HEK293T (cell line): ENCODE measurements around the gene RMND5B.

ENCODE experiments used
- CTCF ChIA-PET: fragments of 350-600 bp; formaldehyde crosslinking; extraction: SDS; loops from one replicate; lab custom pipeline; 2021; ENCODE audit warnings: antibody characterized with exemption, inconsistent platforms; lab: Yijun Ruan, JAX
- POLR2A ChIA-PET: fragments of 350-600 bp; formaldehyde crosslinking; extraction: SDS; loops from one replicate; lab custom pipeline; 2020; ENCODE audit warnings: antibody characterized with exemption, inconsistent platforms; lab: Yijun Ruan, JAX
- DNase-seq: peaks from one replicate; pipeline ENCODE4 v3.0.0; 2012; ENCODE audit warnings: mixed read lengths; ENCODE audit errors: extremely low spot score
- ARNT ChIP-seq: fragments of 450-650 bp; IDR thresholded peaks from 2 replicates; pipeline ENCODE4 v1.6.1; 2017; ENCODE audit warnings: mild to moderate bottlenecking
- BHLHE40 ChIP-seq: fragments of 450-650 bp; IDR thresholded peaks from 2 replicates; pipeline ENCODE4 v1.6.1; 2016; ENCODE audit warnings: mild to moderate bottlenecking, moderate library complexity, borderline replicate concordance
- CTBP1 ChIP-seq: fragments of 450-650 bp; IDR thresholded peaks from 2 replicates; pipeline ENCODE4 v1.6.1; 2016; ENCODE audit warnings: borderline replicate concordance
- ELF4 ChIP-seq: fragments of 450-650 bp; IDR thresholded peaks from 2 replicates; pipeline ENCODE4 v1.6.1; 2017; ENCODE audit warnings: antibody characterized with exemption
- FOXA1 ChIP-seq: fragments of 450-650 bp; IDR thresholded peaks from 2 replicates; pipeline ENCODE4 v1.6.1; 2016; ENCODE audit warnings: mild to moderate bottlenecking
- FOXK2 ChIP-seq: fragments of 450-650 bp; IDR thresholded peaks from 2 replicates; pipeline ENCODE4 v1.6.1; 2016; ENCODE audit warnings: mild to moderate bottlenecking
- FOXM1 ChIP-seq: fragments of 450-650 bp; IDR thresholded peaks from 2 replicates; pipeline ENCODE4 v1.6.1; 2017; ENCODE audit warnings: mild to moderate bottlenecking, borderline replicate concordance
- HDGF ChIP-seq: fragments of 450-650 bp; IDR thresholded peaks from 2 replicates; pipeline ENCODE4 v1.6.1; 2017; ENCODE audit warnings: antibody characterized with exemption, borderline replicate concordance
- L3MBTL2 ChIP-seq: fragments of 450-650 bp; conservative IDR thresholded peaks from 2 replicates; pipeline ENCODE4 v1.6.1; 2016; ENCODE audit warnings: mild to moderate bottlenecking
- LEF1 ChIP-seq: fragments of 450-650 bp; IDR thresholded peaks from 2 replicates; pipeline ENCODE4 v1.6.1; 2017; ENCODE audit warnings: mild to moderate bottlenecking, borderline replicate concordance
- NFRKB ChIP-seq: fragments of 450-650 bp; IDR thresholded peaks from 2 replicates; pipeline ENCODE4 v1.6.1; 2016; ENCODE audit warnings: mild to moderate bottlenecking, moderate library complexity
- SP1 ChIP-seq: fragments of 450-650 bp; IDR thresholded peaks from 2 replicates; pipeline ENCODE4 v1.6.1; 2017
- SUZ12 ChIP-seq: fragments of 450-650 bp; IDR thresholded peaks from 2 replicates; pipeline ENCODE4 v1.6.1; 2016; ENCODE audit warnings: mild to moderate bottlenecking
- TARDBP ChIP-seq: fragments of 450-650 bp; IDR thresholded peaks from 2 replicates; pipeline ENCODE4 v1.6.1; 2016
- ZNF384 ChIP-seq: fragments of 450-650 bp; IDR thresholded peaks from 2 replicates; pipeline ENCODE4 v1.6.1; 2016
- TF ChIP-seq, protein P1 (sequence below): fragments of 450-650 bp; IDR thresholded peaks from 2 replicates; pipeline ENCODE4 v1.6.1; 2016

Gene RMND5B

DNA sequence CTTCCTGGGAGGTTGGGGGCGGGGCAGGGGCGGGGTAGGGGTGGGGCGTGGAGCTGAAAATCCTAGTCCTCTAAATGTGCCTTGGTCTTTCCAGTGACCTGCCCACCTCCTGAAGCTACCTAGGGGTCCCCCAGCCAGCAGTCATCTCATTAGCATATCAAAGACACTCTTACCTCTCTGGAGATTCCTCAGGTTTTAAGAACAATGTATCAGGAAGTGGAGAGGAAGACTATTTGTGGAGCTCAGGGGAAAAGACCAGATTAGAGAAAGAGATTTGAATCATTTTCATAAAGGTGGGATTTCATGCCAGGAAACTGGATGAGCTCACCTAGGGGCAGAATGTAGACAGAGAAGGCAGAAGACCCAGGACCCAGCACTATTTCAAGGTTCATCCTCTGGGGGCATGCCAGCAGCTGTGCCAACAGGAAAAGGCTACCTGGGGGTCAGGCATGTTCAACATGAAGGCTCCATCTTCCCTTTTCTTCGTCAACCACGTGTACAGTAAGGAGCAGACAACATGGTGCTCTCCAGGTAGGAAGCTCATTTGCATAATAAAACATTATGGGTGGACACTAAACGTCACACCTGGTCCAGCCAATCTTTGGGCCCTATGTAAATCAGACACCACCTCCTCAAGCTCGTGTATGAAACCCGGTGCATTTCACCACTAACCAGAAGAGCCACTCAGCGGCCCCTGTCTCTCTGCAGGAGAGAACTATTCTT is 49.5 kb downstream of the RMND5B start:
- TF ChIP-seq FOXM1 (no peak), LEF1 (no peak), NFRKB (no peak), FOXK2 (no peak), ZNF384 (no peak), SP1 (no peak), L3MBTL2 (no peak), SUZ12 (no peak), FOXA1 (no peak), TARDBP (no peak), ELF4 (no peak)
- CTCF ChIA-PET: interaction anchor here (0.8 kb wide), 1 partner anchor 105 kb away, joined by 3 read pairs; no protein-coding TSS in a partner anchor
- DNase-seq: no peak
- POLR2A ChIA-PET: interaction anchor here (1.8 kb wide), 1 partner anchor 24 kb away, joined by 6 read pairs; the partner anchor contains the start of gene HNRNPAB

DNA sequence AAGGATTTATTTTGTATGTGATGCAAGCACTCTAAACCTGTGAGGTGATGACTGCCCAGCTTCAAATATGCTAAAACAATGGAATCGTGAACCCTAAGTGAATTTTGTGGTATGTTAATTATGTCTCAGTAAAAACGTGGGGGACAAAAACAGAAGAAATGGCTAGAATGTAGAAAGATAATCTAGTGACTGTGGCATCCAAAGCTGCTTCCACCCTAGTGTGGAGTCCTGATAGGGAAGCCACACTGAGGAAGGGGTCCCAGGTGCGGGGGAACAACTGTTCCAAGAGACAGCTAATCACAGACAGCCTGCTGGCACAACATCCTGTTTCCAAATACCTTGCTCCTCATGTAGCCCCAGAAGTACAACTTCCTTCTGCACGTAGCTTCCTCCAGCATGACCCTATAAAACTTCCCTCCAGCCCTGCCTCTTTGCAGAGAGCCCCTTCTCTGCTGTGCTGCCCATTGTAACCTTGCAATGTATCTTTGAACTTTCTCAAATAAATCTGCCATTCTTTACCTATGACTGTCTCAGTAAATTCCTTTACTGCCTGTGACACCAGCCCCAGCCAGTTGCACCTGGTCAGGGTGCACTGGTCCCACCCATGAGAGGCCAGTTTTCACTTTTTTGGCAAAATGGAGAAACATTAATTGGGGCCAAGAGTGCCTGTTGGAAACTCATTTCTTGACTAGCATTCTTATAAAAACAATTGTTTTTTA is 51.5 kb downstream of the RMND5B start:
- ChIA-PET POLR2A (no interaction called here), CTCF (no interaction called here)
- TF ChIP-seq, protein P1, sequence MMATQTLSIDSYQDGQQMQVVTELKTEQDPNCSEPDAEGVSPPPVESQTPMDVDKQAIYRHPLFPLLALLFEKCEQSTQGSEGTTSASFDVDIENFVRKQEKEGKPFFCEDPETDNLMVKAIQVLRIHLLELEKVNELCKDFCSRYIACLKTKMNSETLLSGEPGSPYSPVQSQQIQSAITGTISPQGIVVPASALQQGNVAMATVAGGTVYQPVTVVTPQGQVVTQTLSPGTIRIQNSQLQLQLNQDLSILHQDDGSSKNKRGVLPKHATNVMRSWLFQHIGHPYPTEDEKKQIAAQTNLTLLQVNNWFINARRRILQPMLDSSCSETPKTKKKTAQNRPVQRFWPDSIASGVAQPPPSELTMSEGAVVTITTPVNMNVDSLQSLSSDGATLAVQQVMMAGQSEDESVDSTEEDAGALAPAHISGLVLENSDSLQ: no peak
- no peak for TF ChIP-seq FOXA1
- TF ChIP-seq SP1: no peak
- TF ChIP-seq ELF4: no peak
- TF ChIP-seq FOXK2: no peak
- no peak for TF ChIP-seq L3MBTL2
- no peak for TF ChIP-seq CTBP1
- TF ChIP-seq NFRKB: no peak
- TF ChIP-seq TARDBP: no peak
- TF ChIP-seq FOXM1: no peak
- no peak for DNase-seq

DNA sequence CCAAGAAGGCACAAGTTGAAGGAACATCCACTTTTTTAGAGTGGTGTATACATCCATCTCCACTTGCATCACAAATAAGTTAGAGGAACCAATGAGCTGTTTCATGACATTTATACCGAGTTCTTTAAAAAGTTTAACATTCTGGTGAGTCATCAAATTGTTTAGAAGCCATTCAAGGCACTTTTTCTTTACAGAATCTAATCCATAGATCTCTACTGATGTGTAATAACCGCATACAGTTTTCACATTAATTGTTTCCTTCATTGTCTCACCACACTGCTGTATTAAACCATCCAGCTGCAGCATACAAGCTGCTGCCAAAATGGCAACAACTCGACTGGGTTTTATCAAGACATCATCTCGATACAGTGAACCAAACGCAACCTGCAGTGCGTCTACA is 55.6 kb downstream of the RMND5B start:
- TF ChIP-seq FOXK2 (no peak), CTBP1 (no peak), ZNF384 (no peak)
- CTCF ChIA-PET: no interaction called here
- no peak for DNase-seq
- POLR2A ChIA-PET: interaction anchor here (1.0 kb wide), 1 partner anchor 18 kb away, joined by 5 read pairs; the partner anchor contains the start of gene HNRNPAB

DNA sequence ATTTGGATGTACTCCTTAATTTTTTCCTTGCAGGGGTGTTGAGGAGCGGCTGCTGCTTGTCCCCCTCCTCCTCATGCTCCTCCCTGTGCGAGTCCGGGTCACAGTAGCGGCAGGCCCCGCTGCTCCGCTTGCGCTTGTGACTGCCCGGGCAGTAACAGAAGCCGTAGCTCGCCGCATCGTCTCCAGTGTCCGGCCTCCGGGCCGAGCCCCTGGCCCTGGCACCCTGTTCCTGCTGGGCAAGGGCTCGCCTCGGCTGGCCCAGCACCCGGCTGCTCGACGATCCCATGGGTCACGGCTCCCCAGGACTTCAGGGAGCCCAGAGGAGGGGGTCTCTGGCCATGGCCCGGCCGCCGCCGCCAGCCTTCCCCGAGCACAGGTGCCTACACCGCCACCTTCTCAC is 56.2 kb downstream of the RMND5B start, which contains the start of gene GMCL2:
Gene GMCL2 (minus strand): TSS at position 358 of the 400 bp plus-strand sequence. CDS start 72 bp downstream, at position 286.
- DNase-seq: no peak
- CTCF ChIA-PET: no interaction called here
- TF ChIP-seq ELF4 (no peak), TARDBP (no peak), FOXA1 (no peak), L3MBTL2 (no peak), BHLHE40 (no peak), FOXK2 (no peak), ZNF384 (no peak), CTBP1 (no peak), HDGF (no peak), NFRKB (no peak), ARNT (no peak), LEF1 (no peak)
- POLR2A ChIA-PET: interaction anchor here (1.0 kb wide), 1 partner anchor 17 kb away, joined by 5 read pairs; the partner anchor contains the start of gene HNRNPAB

DNA sequence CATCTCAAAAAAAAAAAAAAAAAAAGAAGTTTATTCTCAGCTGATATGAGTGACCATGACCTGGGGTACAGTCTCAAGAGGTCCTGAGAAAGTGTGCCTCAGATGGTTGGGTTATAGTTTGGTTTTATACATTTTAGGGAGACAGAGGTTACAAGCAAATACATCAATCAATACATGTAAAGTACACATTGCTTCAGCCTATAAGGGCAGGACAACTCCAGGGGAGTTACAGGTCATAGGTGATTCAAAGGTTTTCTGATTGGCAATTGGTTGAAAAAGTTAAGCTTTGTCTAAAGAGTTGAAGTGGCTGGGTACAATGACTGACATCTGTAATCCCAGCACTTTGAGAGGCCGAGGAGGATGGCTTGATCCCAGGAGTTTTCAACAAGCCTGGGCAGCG is 58.6 kb downstream of the RMND5B start:
- DNase-seq: no peak
- no peak for TF ChIP-seq L3MBTL2
- no peak for TF ChIP-seq TARDBP
- no peak for TF ChIP-seq LEF1
- TF ChIP-seq FOXK2: no peak
- TF ChIP-seq SUZ12: no peak
- no peak for TF ChIP-seq FOXA1
- TF ChIP-seq ARNT: no peak
- no peak for TF ChIP-seq HDGF
- no peak for TF ChIP-seq SP1
- TF ChIP-seq CTBP1: no peak
- no peak for TF ChIP-seq BHLHE40
- no peak for TF ChIP-seq ELF4
- TF ChIP-seq ZNF384: no peak
- TF ChIP-seq FOXM1: no peak
- no peak for TF ChIP-seq NFRKB
- TF ChIP-seq, protein P1: no peak
- POLR2A ChIA-PET: interaction anchor here (1.1 kb wide), 1 partner anchor 15 kb away, joined by 5 read pairs; the partner anchor contains the start of gene HNRNPAB
- CTCF ChIA-PET: no interaction called here

DNA sequence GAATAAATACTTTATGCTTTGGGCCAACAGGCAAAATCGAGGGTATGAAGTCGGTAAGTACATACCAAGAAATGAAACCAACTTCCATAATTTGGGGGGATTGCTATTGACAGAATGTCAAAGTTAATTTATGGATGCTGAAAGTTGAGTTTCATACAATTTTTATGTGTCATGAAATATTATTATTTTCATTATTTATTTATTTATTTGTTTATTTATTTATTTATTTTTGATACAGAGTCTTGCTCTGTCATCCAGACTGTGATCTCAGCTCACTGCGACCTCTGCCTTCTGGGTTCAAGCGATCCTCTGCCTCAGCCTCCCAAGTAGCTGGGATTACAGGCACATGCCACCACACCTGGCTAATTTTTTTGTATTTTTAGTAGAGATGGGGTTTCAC is 60.8 kb downstream of the RMND5B start:
- DNase-seq: no peak
- ChIA-PET CTCF (interaction anchor here (0.7 kb wide), 1 partner anchor 22 kb away, joined by 4 read pairs; no protein-coding TSS in a partner anchor), POLR2A (interaction anchor here (0.7 kb wide), 1 partner anchor 13 kb away, joined by 4 read pairs; the partner anchor contains the start of gene HNRNPAB)
- TF ChIP-seq CTBP1 (no peak), FOXM1 (no peak), BHLHE40 (no peak), TARDBP (no peak), HDGF (no peak), FOXK2 (no peak), ZNF384 (no peak), L3MBTL2 (no peak), NFRKB (no peak), FOXA1 (no peak), SP1 (no peak)
- TF ChIP-seq, protein P1: no peak
